ENCODE measurements around the gene MRAS. TPM values are rescaled to one million over a fixed set of nuclear protein-coding genes. Genes with fewer than 3 reads are reported as not detected.
A peak's percentile ranks its signal among the peaks of the same experiment; 100 is the strongest.

Gene MRAS
- total RNA-seq, 4 donors from 2014 or later, result 35.6 to 59.2 (median 45.8) TPM

- Histone ChIP-seq H3K4me1 (peaks cover 11 to 22% (median 17%) of the 10 kb centered on the region in 4 donors), H3K27me3 (no peaks in the 10 kb centered on the region), H3K36me3 (no peaks in the 10 kb centered on the region), H3K9me3 (no peaks in the 10 kb centered on the region), H3K4me3 (peak within 1 kb of the TSS; percentile 66 to 77 (median 70)), H3K27ac (replicated peaks in 1 of 4) (peak within 1 kb of the TSS; percentile 42 to 78 (median 50))
- WGBS, result 2% methylated on average over 19 of the region's 62 CpGs
- intact Hi-C loops (cut with DNase I), result no loop called here
- DNase-seq (ENCODE audit: extremely low spot score), result peak; percentile 93
- no peak for TF ChIP-seq EP300 (IDR thresholded peaks at IDR 0.05)
- peak; percentile 42 to 70 (median 43) for TF ChIP-seq CTCF (IDR thresholded peaks at IDR 0.05)
- TF ChIP-seq POLR2AphosphoS5 (IDR thresholded peaks at IDR 0.05), result peak; percentile 27 to 63
- TF ChIP-seq POLR2A (IDR thresholded peaks at IDR 0.05; ENCODE audit: low read depth), result no peak
These were observed 19.0 kb upstream of the MRAS start, which contains the start of gene NME9 for GRCh38 chr3:138329127-138329983. TSS of gene NME9 (minus strand) at chr3:138329851. CDS start at chr3:138329335, 516 bp downstream.

DNA sequence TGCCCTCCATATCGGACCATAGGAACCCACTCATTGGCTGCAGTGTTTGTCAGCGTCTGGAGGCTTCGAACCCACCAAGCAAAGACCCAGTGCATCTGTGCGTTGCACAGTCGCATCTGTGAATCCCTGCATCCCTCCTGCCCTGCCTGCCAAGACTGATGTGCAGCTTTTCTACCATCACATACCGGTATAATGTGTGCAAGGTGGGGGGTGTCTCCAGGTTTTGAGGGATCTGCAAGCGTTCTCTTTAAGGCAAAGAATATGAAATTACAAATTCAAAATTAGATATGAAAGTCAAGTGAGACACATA lies 18.4 kb upstream of the MRAS start:
- intact Hi-C loops (cut with DNase I), result loop anchor here (5.0 kb wide), 1 partner anchor 87 kb away; no protein-coding TSS in a partner anchor
- Histone ChIP-seq H3K36me3 (no peaks in the 10 kb centered on the region), H3K9me3 (no peaks in the 10 kb centered on the region), H3K4me3 (peak overlapping the region; percentile 66 to 77 (median 70)), H3K27ac (replicated peaks in 1 of 4) (peak overlapping the region in 2 of 4 donors; percentile 54 to 78), H3K4me1 (peaks cover 11 to 22% (median 17%) of the 10 kb centered on the region in 4 donors), H3K27me3 (no peaks in the 10 kb centered on the region)
- 6% methylated on average over 4 of the region's 7 CpGs for WGBS
- TF ChIP-seq CTCF (IDR thresholded peaks at IDR 0.05) (no peak), POLR2A (IDR thresholded peaks at IDR 0.05; ENCODE audit: low read depth) (no peak), EP300 (IDR thresholded peaks at IDR 0.05) (no peak), POLR2AphosphoS5 (IDR thresholded peaks at IDR 0.05) (no peak)
- no peak for DNase-seq (ENCODE audit: extremely low spot score)

GRCh38 chr3:138331143-138331894 lies 17.1 kb upstream of the MRAS start:
- Histone ChIP-seq H3K9me3 (no peaks in the 10 kb centered on the region), H3K4me1 (peaks cover 11 to 22% (median 17%) of the 10 kb centered on the region in 4 donors), H3K4me3 (no peak overlapping the region), H3K36me3 (no peaks in the 10 kb centered on the region), H3K27me3 (no peaks in the 10 kb centered on the region), H3K27ac (replicated peaks in 1 of 4) (no peak overlapping the region)
- 79% methylated on average over 6 of the region's 6 CpGs for WGBS
- intact Hi-C loops (cut with DNase I), result loop anchor here (5.0 kb wide), 1 partner anchor 86 kb away; no protein-coding TSS in a partner anchor
- peak; percentile 19 for DNase-seq (ENCODE audit: extremely low spot score)
- TF ChIP-seq EP300 (IDR thresholded peaks at IDR 0.05) (no peak), CTCF (IDR thresholded peaks at IDR 0.05) (no peak), POLR2AphosphoS5 (IDR thresholded peaks at IDR 0.05) (no peak), POLR2A (IDR thresholded peaks at IDR 0.05; ENCODE audit: low read depth) (no peak)

- Histone ChIP-seq H3K36me3 (no peaks in the 10 kb centered on the region), H3K4me3 (no peak overlapping the region), H3K27me3 (no peaks in the 10 kb centered on the region), H3K4me1 (peaks cover 11 to 22% (median 17%) of the 10 kb centered on the region in 4 donors), H3K27ac (replicated peaks in 1 of 4) (no peak overlapping the region), H3K9me3 (no peaks in the 10 kb centered on the region)
- 38% methylated on average over 4 of the region's 4 CpGs for WGBS
- intact Hi-C loops (cut with DNase I), result loop anchor here (5.0 kb wide), 1 partner anchor 85 kb away; no protein-coding TSS in a partner anchor
- DNase-seq (ENCODE audit: extremely low spot score), result peak; percentile 26
- TF ChIP-seq EP300 (IDR thresholded peaks at IDR 0.05), result no peak
- peak; percentile 63 to 68 (median 65) for TF ChIP-seq CTCF (IDR thresholded peaks at IDR 0.05)
These were observed 15.8 kb upstream of the MRAS start for GRCh38 chr3:138332472-138333073.

Data from esophagus muscularis mucosa (tissue), 4 donors.